Stomach smooth muscle (tissue), 2 donors: ENCODE data around the gene CNTD1.
"Not testable (repeated sequence)": the region's sequence is repeated elsewhere in the genome, so short reads cannot be mapped to it uniquely, and the experiment has no call there.

ENCODE experiments used
- H3K27ac ChIP-seq: one replicate; pipeline ENCODE4 v1.7.0; 2013; ENCODE audit warnings: mild to moderate bottlenecking, low read length, inconsistent platforms
- H3K27me3 ChIP-seq, 2 donors: one replicate each; pipeline ENCODE4 v1.7.0; 2013; ENCODE audit warnings: low read length in 2 of 2; ENCODE audit not compliant: insufficient read depth in 2 of 2, control insufficient read depth in 1 of 2
- H3K36me3 ChIP-seq, 2 donors: one replicate each; pipeline ENCODE4 v1.7.0; 2013; ENCODE audit warnings: low read length in 2 of 2; ENCODE audit not compliant: control insufficient read depth in 2 of 2, insufficient read depth in 2 of 2
- H3K4me1 ChIP-seq: one replicate; pipeline ENCODE4 v1.7.0; 2013; ENCODE audit warnings: low read length; ENCODE audit not compliant: control insufficient read depth, insufficient read depth
- H3K4me3 ChIP-seq, 2 donors: one replicate each; pipeline ENCODE4 v1.7.0; 2013; ENCODE audit warnings: low read length in 2 of 2
- H3K9ac ChIP-seq, 2 donors: one replicate each; pipeline ENCODE4 v1.7.0; 2013; ENCODE audit warnings: low read length in 2 of 2, mild to moderate bottlenecking in 1 of 2
- H3K9me3 ChIP-seq, 2 donors: one replicate each; pipeline ENCODE4 v1.7.0; 2013; ENCODE audit warnings: low read length in 2 of 2; ENCODE audit not compliant: control insufficient read depth in 2 of 2
- donor health status: healthy.
- donor health status: Pancreatic carcinoma.

CNTD1 gene

DNA sequence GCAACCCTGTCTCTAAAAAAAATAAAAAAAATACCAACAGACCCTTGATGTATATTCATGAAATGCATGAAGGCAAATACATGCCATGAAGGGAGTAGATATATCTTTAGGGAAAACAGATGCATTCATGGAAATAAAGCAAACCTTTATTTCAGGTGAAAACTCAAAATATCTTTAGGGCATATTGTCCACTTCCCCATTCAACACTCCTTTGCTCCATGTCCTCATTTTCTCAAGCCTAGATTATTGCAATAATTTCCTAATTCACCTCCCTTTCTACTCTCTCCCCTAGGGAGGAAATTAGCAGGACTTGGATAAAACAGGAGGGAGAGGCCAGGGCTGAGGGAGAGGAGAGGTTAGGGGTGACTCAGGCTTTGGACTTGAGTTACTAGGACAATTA is 31.1 kb upstream of the CNTD1 start:
- no peak overlapping the region for H3K9ac ChIP-seq
- peaks cover 5% of the 10 kb centered on the region for H3K4me1 ChIP-seq
- no peak overlapping the region for H3K4me3 ChIP-seq
- H3K9me3 ChIP-seq, result no peaks in the 10 kb centered on the region
- H3K27ac ChIP-seq, result no peak overlapping the region
- H3K27me3 ChIP-seq, result no peaks in the 10 kb centered on the region
- H3K36me3 ChIP-seq, result no peaks in the 10 kb centered on the region

DNA sequence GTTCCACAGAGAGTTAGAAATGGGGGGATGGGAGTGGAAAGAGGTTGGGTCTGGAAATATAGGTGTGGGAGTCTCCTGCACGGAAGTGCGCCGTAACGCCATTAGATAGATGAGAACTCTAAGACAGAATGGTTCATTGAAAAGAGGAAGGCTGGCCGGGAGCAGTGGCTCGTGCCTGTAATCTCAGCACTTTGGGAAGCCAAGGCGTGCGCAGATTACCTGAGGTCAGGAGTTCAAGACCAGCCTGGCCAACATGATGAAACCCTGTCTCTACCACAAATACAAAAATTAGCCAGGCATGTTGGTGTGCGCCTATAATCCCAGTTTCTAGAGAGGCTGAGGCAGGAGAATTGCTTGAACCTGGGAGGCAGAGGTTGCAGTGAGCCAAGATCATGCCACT is 30.7 kb upstream of the CNTD1 start:
- not testable (repeated sequence) for H3K4me3 ChIP-seq, H3K9me3 ChIP-seq, H3K9ac ChIP-seq, H3K27me3 ChIP-seq, H3K36me3 ChIP-seq, H3K4me1 ChIP-seq, H3K27ac ChIP-seq

DNA sequence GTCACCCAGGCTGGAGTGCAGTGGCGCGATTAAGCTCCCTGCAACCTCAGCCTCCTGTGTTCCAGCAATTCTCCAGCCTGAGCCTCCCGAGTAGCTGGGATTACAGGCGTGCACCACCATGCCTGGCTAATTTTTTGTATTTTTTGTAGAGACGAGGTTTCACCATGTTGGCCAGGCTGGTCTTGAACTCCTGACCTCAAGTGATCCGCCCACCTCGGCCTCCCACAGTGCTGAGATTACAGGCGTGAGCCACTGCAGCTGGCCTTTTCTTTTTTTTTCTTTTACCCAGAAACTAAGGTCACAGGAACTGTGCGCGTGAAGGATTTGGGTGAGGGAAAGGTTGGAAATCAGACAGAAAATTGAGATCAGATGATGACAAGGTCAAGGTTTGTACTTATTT is 28.7 kb upstream of the CNTD1 start:
- H3K4me1 ChIP-seq, H3K9me3 ChIP-seq, H3K27ac ChIP-seq, H3K9ac ChIP-seq, H3K4me3 ChIP-seq, H3K36me3 ChIP-seq, H3K27me3 ChIP-seq: not testable (repeated sequence)

DNA sequence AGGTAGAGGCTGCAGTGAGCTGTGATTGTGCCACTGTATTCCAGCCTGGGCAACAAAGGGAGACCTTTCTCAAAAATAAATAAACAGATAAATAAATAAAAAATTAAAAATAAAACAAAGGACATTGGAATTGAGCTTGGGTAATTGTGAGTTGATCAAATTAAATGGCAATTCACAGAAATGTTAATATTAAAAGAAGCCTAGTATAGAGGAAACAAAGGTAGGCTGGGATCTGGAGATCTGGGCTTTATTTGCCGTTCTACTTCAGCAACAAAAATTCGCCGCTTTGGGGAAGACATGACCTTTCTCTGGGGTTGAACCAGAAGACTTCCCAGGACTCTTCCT is 25.7 kb upstream of the CNTD1 start:
- Histone ChIP-seq H3K4me1 (peaks cover 9% of the 10 kb centered on the region), H3K27ac (peak overlapping the region; percentile 81), H3K9ac (peak overlapping the region; percentile 99), H3K27me3 (no peaks in the 10 kb centered on the region), H3K9me3 (no peaks in the 10 kb centered on the region), H3K36me3 (peaks cover 11 to 15% of the 10 kb centered on the region in 2 donors), H3K4me3 (peak overlapping the region; percentile 98 to 99)

DNA sequence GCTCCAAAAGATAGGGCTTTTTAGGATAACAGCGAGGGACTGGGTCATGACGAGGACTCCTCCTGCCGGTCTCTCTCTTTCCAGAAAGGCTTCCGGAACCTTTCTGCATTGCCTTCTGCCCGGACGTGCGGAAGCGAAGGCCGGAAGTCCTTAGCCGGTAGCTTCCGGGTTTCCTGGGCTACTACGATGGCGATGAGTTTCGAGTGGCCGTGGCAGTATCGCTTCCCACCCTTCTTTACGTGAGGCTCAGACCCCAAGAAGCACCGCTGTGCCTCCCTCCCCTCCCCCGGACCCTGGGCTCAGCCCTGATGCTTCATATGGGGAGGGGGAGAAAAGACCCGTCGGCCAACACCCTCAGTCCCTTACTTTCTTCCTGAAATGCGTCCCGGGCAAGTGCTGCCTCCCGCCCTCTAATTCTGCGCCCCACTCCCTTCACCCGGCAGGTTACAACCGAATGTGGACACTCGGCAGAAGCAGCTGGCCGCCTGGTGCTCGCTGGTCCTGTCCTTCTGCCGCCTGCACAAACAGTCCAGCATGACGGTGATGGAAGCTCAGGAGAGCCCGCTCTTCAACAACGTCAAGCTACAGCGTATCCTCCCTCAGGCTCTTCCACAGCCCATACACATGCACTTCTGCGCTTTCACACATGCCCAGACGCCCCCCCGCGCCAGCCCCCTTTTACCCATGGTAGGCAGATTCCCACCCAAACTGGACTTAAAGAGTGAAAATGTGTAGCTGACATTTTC is 25.2 kb upstream of the CNTD1 start, which contains the start of gene VPS25:
Gene VPS25, plus strand, starts transcription at position 160 of the 746 bp plus-strand sequence. Its CDS starts 27 bp downstream, at position 187.
- Histone ChIP-seq H3K9ac (peak within 1 kb of the TSS; percentile 99), H3K4me3 (peak within 1 kb of the TSS; percentile 98 to 99), H3K9me3 (no peaks in the 10 kb centered on the region), H3K27ac (peak within 1 kb of the TSS; percentile 81), H3K27me3 (no peaks in the 10 kb centered on the region), H3K36me3 (peaks cover 14 to 16% of the 10 kb centered on the region in 2 donors), H3K4me1 (peaks cover 9% of the 10 kb centered on the region)

DNA sequence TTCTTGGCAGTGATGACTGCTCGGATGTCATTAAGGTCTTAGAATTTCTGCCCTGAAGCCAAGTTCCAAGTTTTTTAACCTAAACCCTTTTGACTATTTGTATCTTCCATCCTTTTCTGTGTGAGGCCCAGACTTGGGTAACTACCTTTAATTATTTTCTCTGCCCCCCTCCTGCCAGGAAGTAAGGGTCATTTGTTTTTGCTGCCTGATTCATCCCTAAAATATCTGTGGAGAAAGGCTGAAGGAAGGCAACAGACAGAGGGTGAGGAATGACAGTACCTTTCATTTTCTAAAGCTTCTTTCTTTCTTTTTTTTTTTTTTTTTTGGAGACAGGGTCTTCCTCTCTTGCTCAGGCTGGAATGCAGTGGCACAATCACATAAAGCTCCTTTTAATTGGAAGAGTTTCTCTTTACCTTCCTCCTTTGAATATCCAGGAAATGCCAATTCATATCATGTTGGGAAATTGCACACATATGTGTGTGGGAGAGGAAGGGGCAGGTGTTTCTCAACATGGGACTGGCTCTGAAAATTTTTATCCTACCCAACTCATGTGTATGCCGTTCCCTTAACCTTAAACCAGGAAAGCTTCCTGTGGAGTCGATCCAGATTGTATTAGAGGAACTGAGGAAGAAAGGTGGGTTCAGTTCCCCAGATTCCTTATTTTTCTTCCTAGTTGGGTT is 24.5 kb upstream of the CNTD1 start:
- Histone ChIP-seq H3K27ac (peak overlapping the region; percentile 81), H3K9me3 (no peaks in the 10 kb centered on the region), H3K4me3 (peak overlapping the region; percentile 98 to 99), H3K27me3 (no peaks in the 10 kb centered on the region), H3K9ac (peak overlapping the region; percentile 99), H3K36me3 (peaks cover 21 to 23% of the 10 kb centered on the region in 2 donors), H3K4me1 (peaks cover 9% of the 10 kb centered on the region)

DNA sequence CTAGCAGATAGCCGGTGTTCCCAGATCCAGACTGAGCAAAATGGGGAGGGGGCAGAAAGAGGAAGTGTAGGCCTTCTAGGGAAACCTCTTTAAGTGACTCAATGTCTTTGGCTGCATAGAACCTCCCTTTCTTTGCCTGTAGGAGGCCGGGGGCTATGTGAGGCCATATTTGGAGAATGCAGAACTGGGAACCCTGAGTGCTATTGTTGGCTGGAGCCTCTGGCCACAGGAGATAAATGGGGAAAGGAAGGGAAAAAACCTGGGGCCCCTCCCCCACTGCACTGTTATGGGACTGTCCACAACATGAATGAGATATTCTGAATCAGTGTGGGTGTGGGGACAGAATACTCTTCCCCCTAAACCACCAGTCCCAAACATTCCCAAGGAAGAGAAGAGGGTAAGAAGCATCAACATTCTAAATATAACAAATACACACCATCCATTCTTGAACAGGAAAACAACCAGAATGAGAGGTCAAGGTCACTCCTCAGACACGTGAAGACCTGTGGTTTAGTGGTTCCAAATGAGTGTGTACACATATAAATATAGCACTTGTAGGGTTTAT is 23.0 kb upstream of the CNTD1 start:
- no peak overlapping the region for H3K4me3 ChIP-seq
- no peak overlapping the region for H3K9ac ChIP-seq
- no peak overlapping the region for H3K27ac ChIP-seq
- H3K4me1 ChIP-seq, result peaks cover 16% of the 10 kb centered on the region
- H3K9me3 ChIP-seq, result no peaks in the 10 kb centered on the region
- peaks cover 21 to 25% of the 10 kb centered on the region in 2 donors for H3K36me3 ChIP-seq
- peaks cover 3 to 7% of the 10 kb centered on the region in 2 donors for H3K27me3 ChIP-seq

DNA sequence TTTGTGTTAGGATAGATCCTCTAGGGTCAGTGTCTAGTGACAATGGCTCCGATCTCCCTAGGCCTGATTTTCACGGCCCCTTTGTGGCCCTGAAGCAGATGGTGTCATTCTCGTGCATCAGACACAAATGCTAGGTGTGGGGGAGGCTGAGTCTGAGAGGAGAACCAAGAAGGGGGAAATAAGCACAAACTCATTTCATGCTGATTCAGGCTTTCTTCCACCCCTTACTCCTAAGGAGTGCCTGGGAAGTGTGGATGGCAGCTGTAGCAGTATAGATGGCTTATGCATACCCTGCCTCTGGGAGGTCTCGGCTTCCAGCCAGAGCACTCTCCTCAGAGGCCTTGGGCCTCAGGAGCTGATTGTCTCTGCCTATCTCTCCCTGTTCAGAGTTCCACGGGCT is 20.1 kb upstream of the CNTD1 start:
- no peak overlapping the region for H3K4me3 ChIP-seq
- no peak overlapping the region for H3K27ac ChIP-seq
- no peak overlapping the region for H3K9ac ChIP-seq
- peaks cover 24 to 37% of the 10 kb centered on the region in 2 donors for H3K27me3 ChIP-seq
- peaks cover 34% of the 10 kb centered on the region for H3K4me1 ChIP-seq
- H3K9me3 ChIP-seq, result no peaks in the 10 kb centered on the region
- H3K36me3 ChIP-seq, result peaks cover 21 to 25% of the 10 kb centered on the region in 2 donors

DNA sequence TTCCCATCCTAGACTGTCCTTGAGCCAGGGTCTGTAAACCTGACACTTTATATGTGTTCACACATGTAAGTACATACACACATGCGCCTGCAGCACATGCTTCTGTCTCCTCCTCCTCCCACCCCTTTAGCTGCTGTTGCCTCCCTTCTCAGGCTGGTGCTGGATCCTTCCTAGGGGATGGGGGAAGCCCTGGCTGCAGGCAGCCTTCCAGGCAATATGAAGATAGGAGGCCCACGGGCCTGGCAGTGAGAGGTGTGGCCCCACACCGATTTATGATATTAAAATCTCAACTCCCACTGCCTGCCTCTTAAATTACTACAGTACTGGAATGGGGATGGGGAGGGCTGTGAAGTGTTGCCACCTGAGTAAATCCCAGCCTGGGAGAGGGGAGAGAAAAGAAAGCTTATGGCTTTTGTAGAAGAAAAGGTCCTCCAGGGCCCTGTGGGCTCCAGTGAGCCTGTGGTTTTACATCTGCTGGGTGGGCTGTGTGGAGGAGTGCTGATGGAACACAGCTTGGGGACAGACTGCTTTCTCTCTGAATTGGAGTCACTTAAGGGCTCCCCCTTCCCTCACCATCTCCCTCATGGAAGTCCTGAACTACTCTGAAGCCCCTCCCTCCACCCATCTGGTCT is 19.2 kb upstream of the CNTD1 start:
- no peak overlapping the region for H3K9ac ChIP-seq
- no peak overlapping the region for H3K27ac ChIP-seq
- peaks cover 21 to 25% of the 10 kb centered on the region in 2 donors for H3K36me3 ChIP-seq
- peaks cover 33 to 45% of the 10 kb centered on the region in 2 donors for H3K27me3 ChIP-seq
- no peak overlapping the region for H3K4me3 ChIP-seq
- peaks cover 29% of the 10 kb centered on the region for H3K4me1 ChIP-seq
- H3K9me3 ChIP-seq, result no peaks in the 10 kb centered on the region

DNA sequence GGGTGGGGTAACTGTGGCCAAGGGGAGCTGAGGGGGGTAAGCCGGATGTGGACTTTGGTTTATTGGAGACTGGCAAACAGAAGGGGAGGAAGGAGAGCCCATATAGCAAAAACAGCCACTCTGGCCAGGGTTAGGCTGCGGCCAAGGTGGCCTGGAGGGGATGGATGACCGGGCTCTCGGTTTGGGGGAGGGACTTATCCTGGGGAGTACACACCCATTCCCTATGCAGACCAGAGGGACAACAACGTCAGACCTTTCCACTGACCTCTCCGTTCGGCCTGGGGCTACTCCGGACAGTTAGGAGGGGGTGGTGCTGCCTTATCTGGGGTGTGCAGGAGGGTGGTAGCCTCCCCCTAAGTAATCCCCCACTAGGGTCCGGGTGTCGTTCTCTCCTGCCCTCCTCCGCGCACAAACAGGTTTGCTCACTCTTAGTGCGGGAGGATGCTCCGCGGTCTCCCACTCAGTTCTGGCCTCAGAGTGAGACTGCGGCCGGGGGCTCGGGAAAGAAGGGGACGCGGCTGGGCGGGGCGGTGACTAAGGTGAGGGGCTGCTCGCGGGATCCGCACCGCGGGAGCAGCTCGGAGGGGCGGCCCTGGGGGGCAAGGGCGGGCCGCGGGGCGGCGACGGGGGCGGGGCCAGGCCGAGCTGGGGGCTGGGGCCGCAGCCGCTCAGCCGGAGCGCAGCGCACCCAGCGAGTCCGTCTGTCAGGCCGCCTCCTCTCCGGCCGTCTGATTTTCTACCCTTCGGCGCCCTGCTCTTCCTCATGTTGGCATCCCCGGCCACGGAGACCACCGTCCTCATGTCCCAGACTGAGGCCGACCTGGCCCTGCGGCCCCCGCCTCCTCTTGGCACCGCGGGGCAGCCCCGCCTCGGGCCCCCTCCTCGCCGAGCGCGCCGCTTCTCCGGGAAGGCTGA is 18.5 kb upstream of the CNTD1 start, which contains the start of gene WNK4:
Gene WNK4, plus strand, starts transcription at position 675 of the 915 bp plus-strand sequence. Its CDS starts 89 bp downstream, at position 764.
- Histone ChIP-seq H3K9ac (peak within 1 kb of the TSS; percentile 36 to 44), H3K36me3 (peaks cover 21 to 25% of the 10 kb centered on the region in 2 donors), H3K27me3 (peaks cover 39 to 53% of the 10 kb centered on the region in 2 donors), H3K4me1 (peaks cover 32% of the 10 kb centered on the region), H3K9me3 (no peaks in the 10 kb centered on the region), H3K27ac (no peak within 1 kb of the TSS), H3K4me3 (peak within 1 kb of the TSS; percentile 51 to 71)
